Hepatocyte (in vitro differentiated cells): ENCODE results near the gene C11orf91. TPM values are rescaled to one million over a fixed set of nuclear protein-coding genes. Genes with fewer than 3 reads are reported as not detected.

Source experiments
- DNase-seq: peaks from one replicate; pipeline ENCODE4 v3.0.0-alpha.2; 2016; ENCODE audit warnings: low spot score
- H2AFZ ChIP-seq: fragments of 200-600 bp; sonication (generic); 2 replicates; pipeline ENCODE4 v1.6.0; 2016; ENCODE audit warnings: antibody characterized with exemption, mild to moderate bottlenecking
- H3K27ac ChIP-seq: fragments of 200-600 bp; sonication (generic); 2 replicates; pipeline ENCODE4 v1.5.1; 2016; ENCODE audit warnings: mild to moderate bottlenecking
- H3K27me3 ChIP-seq: fragments of 200-600 bp; sonication (generic); 2 replicates; pipeline ENCODE4 v1.6.1; 2016
- H3K36me3 ChIP-seq: fragments of 200-600 bp; sonication (generic); replicated peaks from 2 replicates; pipeline ENCODE4 v1.5.1; 2016; ENCODE audit warnings: low read depth; ENCODE audit not compliant: insufficient read depth
- H3K4me1 ChIP-seq: fragments of 200-600 bp; sonication (generic); 2 replicates; pipeline ENCODE4 v1.5.1; 2016; ENCODE audit warnings: mild to moderate bottlenecking, moderate library complexity; ENCODE audit not compliant: insufficient read depth
- H3K4me2 ChIP-seq: fragments of 200-600 bp; sonication (generic); 2 replicates; pipeline ENCODE4 v1.6.0; 2016
- H3K4me3 ChIP-seq: fragments of 200-600 bp; sonication (generic); 2 replicates; pipeline ENCODE4 v1.5.1; 2016; ENCODE audit warnings: mild to moderate bottlenecking
- H3K79me2 ChIP-seq: fragments of 200-600 bp; sonication (generic); 2 replicates; pipeline ENCODE4 v1.6.0; 2017; ENCODE audit warnings: mild to moderate bottlenecking
- H3K9me2 ChIP-seq: fragments of 200-600 bp; sonication (generic); replicated peaks from 2 replicates; pipeline ENCODE4 v1.6.0; 2017; ENCODE audit warnings: mild to moderate bottlenecking; ENCODE audit not compliant: insufficient read depth
- H3K9me3 ChIP-seq: fragments of 200-600 bp; sonication (generic); 2 replicates; pipeline ENCODE4 v1.5.1; 2016; ENCODE audit warnings: low read depth, mild to moderate bottlenecking
- H4K20me1 ChIP-seq: fragments of 200-600 bp; sonication (generic); 2 replicates; pipeline ENCODE4 v1.6.0; 2016; ENCODE audit warnings: mild to moderate bottlenecking; ENCODE audit not compliant: insufficient read depth, poor library complexity, severe bottlenecking
- EZH2 ChIP-seq: fragments of 200-600 bp; sonication (generic); IDR thresholded peaks from 2 replicates; pipeline ENCODE4 v1.6.1; 2016; ENCODE audit warnings: antibody characterized with exemption, mild to moderate bottlenecking, borderline replicate concordance
- EZH2phosphoT487 ChIP-seq: fragments of 200-600 bp; sonication (generic); IDR thresholded peaks from one replicate; pipeline ENCODE4 v1.6.1; 2018; ENCODE audit warnings: antibody characterized with exemption, mild to moderate bottlenecking, low read depth, moderate library complexity; ENCODE audit not compliant: unreplicated experiment, severe bottlenecking
- WGBS: methylation state at CpG from one replicate; pipeline ENCODE4 v1.1.6; 2016; ENCODE audit warnings: low lambda C conversion rate; ENCODE audit errors: missing lambda C conversion rate; 5-methylcytosine and 5-hydroxymethylcytosine counted together
- polyA plus RNA-seq: library from polyadenylated mRNA; unstranded; fragments of >200 nt; fragmentation: Nextera tagmentation; extraction: Ambion mirVana; gene quantifications from 2 replicates; pipeline ENCODE4 v1.2.1, GENCODE V29; 2016
- total RNA-seq: library from RNA; depleted of rRNA; stranded (reverse); fragments of >200 nt; gene quantifications from 2 replicates; pipeline ENCODE4 v1.2.3, GENCODE V29; 2014
- TF ChIP-seq, protein P1 (sequence below): fragments of 200-600 bp; sonication (generic); IDR thresholded peaks from 2 replicates; pipeline ENCODE4 v1.5.1; 2016; ENCODE audit warnings: antibody characterized with exemption, mild to moderate bottlenecking; ENCODE audit not compliant: poor library complexity

C11orf91 gene
- total and polyA plus RNA-seq, 2 experiments from 2014 or later, result not detected

DNA sequence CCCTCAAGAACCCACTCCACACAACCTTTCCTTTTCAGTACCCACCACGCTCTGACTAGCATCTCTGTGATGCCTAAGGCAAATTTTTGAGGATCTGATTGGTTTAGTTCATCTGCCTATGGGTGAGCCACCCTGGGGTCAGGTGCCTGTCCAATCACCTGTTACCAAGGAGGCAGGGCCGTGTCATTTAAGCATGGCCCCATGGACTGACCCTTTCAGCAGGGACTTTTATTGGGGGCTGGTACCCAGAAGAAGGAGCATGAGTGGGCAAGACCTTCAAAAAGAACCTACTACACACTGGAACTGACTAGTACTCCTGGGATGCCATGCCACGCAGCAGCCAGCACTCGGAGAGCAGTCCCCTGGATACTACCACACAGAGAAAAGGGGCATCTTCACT is 28.4 kb downstream of the C11orf91 start:
- 87% methylated on average over 4 of the region's 4 CpGs for WGBS

GRCh38 chr11:33670250-33671011 is 30.2 kb downstream of the C11orf91 start:
- no peaks in the 10 kb centered on the region for H3K4me1 ChIP-seq
- H3K27me3 ChIP-seq, result no peaks in the 10 kb centered on the region
- 74% methylated on average over 5 of the region's 5 CpGs for WGBS
- H4K20me1 ChIP-seq, result no peaks in the 10 kb centered on the region
- DNase-seq, result no peak
- no peak overlapping the region for H3K4me3 ChIP-seq
- no peak overlapping the region for H3K4me2 ChIP-seq
- no peak for TF ChIP-seq EZH2phosphoT487
- TF ChIP-seq, protein P1, sequence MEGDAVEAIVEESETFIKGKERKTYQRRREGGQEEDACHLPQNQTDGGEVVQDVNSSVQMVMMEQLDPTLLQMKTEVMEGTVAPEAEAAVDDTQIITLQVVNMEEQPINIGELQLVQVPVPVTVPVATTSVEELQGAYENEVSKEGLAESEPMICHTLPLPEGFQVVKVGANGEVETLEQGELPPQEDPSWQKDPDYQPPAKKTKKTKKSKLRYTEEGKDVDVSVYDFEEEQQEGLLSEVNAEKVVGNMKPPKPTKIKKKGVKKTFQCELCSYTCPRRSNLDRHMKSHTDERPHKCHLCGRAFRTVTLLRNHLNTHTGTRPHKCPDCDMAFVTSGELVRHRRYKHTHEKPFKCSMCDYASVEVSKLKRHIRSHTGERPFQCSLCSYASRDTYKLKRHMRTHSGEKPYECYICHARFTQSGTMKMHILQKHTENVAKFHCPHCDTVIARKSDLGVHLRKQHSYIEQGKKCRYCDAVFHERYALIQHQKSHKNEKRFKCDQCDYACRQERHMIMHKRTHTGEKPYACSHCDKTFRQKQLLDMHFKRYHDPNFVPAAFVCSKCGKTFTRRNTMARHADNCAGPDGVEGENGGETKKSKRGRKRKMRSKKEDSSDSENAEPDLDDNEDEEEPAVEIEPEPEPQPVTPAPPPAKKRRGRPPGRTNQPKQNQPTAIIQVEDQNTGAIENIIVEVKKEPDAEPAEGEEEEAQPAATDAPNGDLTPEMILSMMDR, result no peak
- no peak for TF ChIP-seq EZH2
- no peaks in the 10 kb centered on the region for H3K9me3 ChIP-seq
- H3K9me2 ChIP-seq, result no peaks in the 10 kb centered on the region
- no peak overlapping the region for H2AFZ ChIP-seq
- H3K27ac ChIP-seq, result no peak overlapping the region
- H3K79me2 ChIP-seq, result no peaks in the 10 kb centered on the region
- H3K36me3 ChIP-seq, result no peaks in the 10 kb centered on the region

More for the DNA sequence above, 28.4 kb downstream of the C11orf91 start:
- Histone ChIP-seq H3K36me3 (no peaks in the 10 kb centered on the region), H3K27me3 (no peaks in the 10 kb centered on the region), H3K79me2 (no peaks in the 10 kb centered on the region), H2AFZ (no peak overlapping the region), H3K4me2 (no peak overlapping the region), H3K27ac (no peak overlapping the region), H3K9me3 (no peaks in the 10 kb centered on the region), H3K9me2 (no peaks in the 10 kb centered on the region), H3K4me1 (no peaks in the 10 kb centered on the region), H3K4me3 (no peak overlapping the region), H4K20me1 (no peaks in the 10 kb centered on the region)
- no peak for DNase-seq
- TF ChIP-seq, protein P1, result no peak
- TF ChIP-seq EZH2 (no peak), EZH2phosphoT487 (no peak)

- Histone ChIP-seq H3K9me3 (no peaks in the 10 kb centered on the region), H3K27ac (no peak overlapping the region), H3K4me3 (no peak overlapping the region), H4K20me1 (no peaks in the 10 kb centered on the region), H3K9me2 (no peaks in the 10 kb centered on the region), H3K4me1 (no peaks in the 10 kb centered on the region), H3K36me3 (no peaks in the 10 kb centered on the region), H3K27me3 (no peaks in the 10 kb centered on the region), H3K4me2 (no peak overlapping the region), H3K79me2 (no peaks in the 10 kb centered on the region), H2AFZ (no peak overlapping the region)
- TF ChIP-seq, protein P1, result no peak
- TF ChIP-seq EZH2 (no peak), EZH2phosphoT487 (no peak)
- no peak for DNase-seq
- 92% methylated on average over 5 of the region's 5 CpGs for WGBS
These were observed 30.9 kb downstream of the C11orf91 start for GRCh38 chr11:33669598-33670249.
